Uterus (tissue), 4 donors: ENCODE results near the gene RTP3. TPM values are rescaled to one million over a fixed set of nuclear protein-coding genes. Genes with fewer than 3 reads are reported as not detected.
"Not testable (repeated sequence)": the region's sequence is repeated elsewhere in the genome, so short reads cannot be mapped to it uniquely, and the experiment has no call there.

ENCODE experiments used
- DNase-seq, 2 donors: peaks; one replicate each; pipeline ENCODE4 v3.0.0-alpha.2; 2019 to 2020
- H3K27ac ChIP-seq, 2 donors: fragments of 200-600 bp; sonication (generic); 1 replicate in 1 of 2; 2 replicates in 1 of 2; pipeline ENCODE4 v1.5.1; 2016 to 2018
- H3K27me3 ChIP-seq, 2 donors: fragments of 200-600 bp; sonication (generic); one replicate each; pipeline ENCODE4 v1.5.1; 2018 to 2019; ENCODE audit warnings: control low read depth in 1 of 2
- H3K36me3 ChIP-seq, 2 donors: fragments of 200-600 bp; sonication (generic); one replicate each; pipeline ENCODE4 v1.5.1; 2019; ENCODE audit warnings: control low read depth in 1 of 2
- H3K4me1 ChIP-seq, 2 donors: fragments of 200-600 bp; sonication (generic); one replicate each; pipeline ENCODE4 v1.5.1; 2018 to 2019; ENCODE audit warnings: control low read depth in 1 of 2
- H3K4me3 ChIP-seq, 2 donors: fragments of 200-600 bp; sonication (generic); 1 replicate in 1 of 2; 2 replicates in 1 of 2; pipeline ENCODE4 v1.5.1; 2018 to 2019; ENCODE audit warnings: mild to moderate bottlenecking in 1 of 2
- H3K9me3 ChIP-seq, 2 donors: fragments of 200-600 bp; sonication (generic); one replicate each; pipeline ENCODE4 v1.5.1; 2019; ENCODE audit warnings: control low read depth in 1 of 2
- CTCF ChIP-seq, 4 experiments: fragments of 200-600 bp in 2 of 4; fragments of 450-650 bp in 2 of 4; sonication (generic) in 2 of 4; IDR thresholded peaks; one replicate each; pipeline ENCODE4 v1.5.1; 2016 to 2019; ENCODE audit warnings: antibody characterized with exemption in 4 of 4, mild to moderate bottlenecking in 2 of 4, moderate library complexity in 1 of 4
- POLR2A ChIP-seq, 2 donors: fragments of 450-650 bp; IDR thresholded peaks; one replicate each; pipeline ENCODE4 v1.6.1; 2016; ENCODE audit warnings: antibody characterized with exemption in 2 of 2, mild to moderate bottlenecking in 1 of 2, moderate library complexity in 1 of 2
- intact Hi-C: fragments of 100-400 bp; cut with DNase I; formaldehyde crosslinking; loops from one replicate; pipeline ENCODE4 v1.15.1; 2023; ENCODE audit warnings: low total_unique reads
- total RNA-seq, 4 donors: library from RNA; depleted of rRNA in 3 of 4; stranded (reverse); fragments of >200 nt in 3 of 4; gene quantifications; one replicate each; pipeline versions ENCODE4 v1.1.0 to v1.2.4, GENCODE V29; 2014 to 2023
- donor health status: DM: yes; HTN: yes; CAD: no.

RTP3 gene
- total RNA-seq, 4 donors from 2014 or later, result not detected

- DNase-seq, result no peak
- Histone ChIP-seq H3K27me3 (no peaks in the 10 kb centered on the region), H3K4me1 (no peaks in the 10 kb centered on the region), H3K36me3 (no peaks in the 10 kb centered on the region), H3K27ac (no peak overlapping the region), H3K4me3 (no peak overlapping the region), H3K9me3 (no peaks in the 10 kb centered on the region)
- TF ChIP-seq POLR2A (IDR thresholded peaks at IDR 0.05), result no peak
- TF ChIP-seq CTCF (IDR thresholded peaks at IDR 0.05), result no peak
- intact Hi-C loops, result no loop called here
Measured at GRCh38 chr3:46491089-46492070, 6.4 kb upstream of the RTP3 start.

- TF ChIP-seq CTCF (IDR thresholded peaks at IDR 0.05) (no peak), POLR2A (IDR thresholded peaks at IDR 0.05) (no peak)
- Histone ChIP-seq H3K36me3 (no peaks in the 10 kb centered on the region), H3K27ac (no peak overlapping the region), H3K4me3 (no peak overlapping the region), H3K4me1 (no peaks in the 10 kb centered on the region), H3K27me3 (no peaks in the 10 kb centered on the region), H3K9me3 (no peaks in the 10 kb centered on the region)
- no peak for DNase-seq
- intact Hi-C loops, result no loop called here
Measured at GRCh38 chr3:46492890-46493547, 4.8 kb upstream of the RTP3 start.

- DNase-seq, H3K4me1 ChIP-seq, H3K27ac ChIP-seq, H3K9me3 ChIP-seq, H3K36me3 ChIP-seq, H3K27me3 ChIP-seq, H3K4me3 ChIP-seq, intact Hi-C loops: not testable (repeated sequence)
Measured at GRCh38 chr3:46494491-46494890, 3.3 kb upstream of the RTP3 start.

GRCh38 chr3:46495901-46496456 is 1.8 kb upstream of the RTP3 start:
- Histone ChIP-seq H3K27ac (no peak overlapping the region), H3K27me3 (no peaks in the 10 kb centered on the region), H3K9me3 (no peaks in the 10 kb centered on the region), H3K4me1 (no peaks in the 10 kb centered on the region), H3K36me3 (no peaks in the 10 kb centered on the region), H3K4me3 (no peak overlapping the region)
- TF ChIP-seq POLR2A (IDR thresholded peaks at IDR 0.05) (no peak), CTCF (IDR thresholded peaks at IDR 0.05) (no peak)
- intact Hi-C loops, result no loop called here
- DNase-seq, result no peak

- H3K4me3 ChIP-seq, result no peak overlapping the region
- TF ChIP-seq CTCF (IDR thresholded peaks at IDR 0.05) (peak in 1 of 4 experiments; percentile 5), POLR2A (IDR thresholded peaks at IDR 0.05) (no peak)
- no peaks in the 10 kb centered on the region for H3K27me3 ChIP-seq
- intact Hi-C loops, result no loop called here
- no peaks in the 10 kb centered on the region for H3K36me3 ChIP-seq
- H3K9me3 ChIP-seq, result no peaks in the 10 kb centered on the region
- no peak overlapping the region for H3K27ac ChIP-seq
- no peaks in the 10 kb centered on the region for H3K4me1 ChIP-seq
- DNase-seq, result no peak
Measured at GRCh38 chr3:46496746-46497555, 825 bp upstream of the RTP3 start.
